PC-3 (cell line): ENCODE results near the gene MSRB2. TPM values are rescaled to one million over a fixed set of nuclear protein-coding genes. Genes with fewer than 3 reads are reported as not detected.

Experiments used
- ATAC-seq: fragments of 200-7000 bp; cut with Tn5 transposase; 2 replicates; pipeline ENCODE4 v1.9.1; 2020; ENCODE audit warnings: mild to moderate bottlenecking, moderate library complexity
- BruUV-seq: library from RNA; stranded (reverse); fragments of 400-500 nt; replicated peaks from 2 replicates; lab custom pipeline; 2021; lab: Mats Ljungman, UMichigan
- CTCF ChIA-PET: fragments of 300-600 bp; sonication (Branson Sonifier 250); formaldehyde crosslinking; loops from one replicate; lab custom pipeline; 2022; ENCODE audit warnings: antibody characterized with exemption; lab: Charles Lee
- POLR2A ChIA-PET: fragments of 300-600 bp; sonication (Branson Sonifier 250); formaldehyde crosslinking; loops from one replicate; lab custom pipeline; 2022; ENCODE audit warnings: antibody characterized with exemption; ENCODE audit not compliant: unreplicated experiment; lab: Charles Lee
- DNase-seq: peaks from one replicate; pipeline ENCODE4 v3.0.0-alpha.2; 2015
- H2AFZ ChIP-seq: fragments of 300-600 bp; sonication (generic); 2 replicates; pipeline ENCODE4 v1.6.0; 2016; ENCODE audit warnings: antibody characterized with exemption, low read length
- H3F3A ChIP-seq: fragments of 300-600 bp; sonication (generic); one replicate; pipeline ENCODE4 v1.6.0; 2017; ENCODE audit warnings: antibody characterized with exemption, low read length, control low read depth, mild to moderate bottlenecking; ENCODE audit not compliant: unreplicated experiment
- H3K27ac ChIP-seq: fragments of 300-600 bp; sonication (generic); 2 replicates; pipeline ENCODE4 v1.5.1; 2016; ENCODE audit warnings: mild to moderate bottlenecking, low read length
- H3K27me3 ChIP-seq: fragments of 300-600 bp; sonication (generic); 2 replicates; pipeline ENCODE4 v1.6.1; 2016; ENCODE audit warnings: low read length, mixed read lengths
- H3K36me3 ChIP-seq: fragments of 300-600 bp; sonication (generic); 2 replicates; pipeline ENCODE4 v1.6.1; 2016; ENCODE audit warnings: low read depth, mixed run types, low read length, mixed read lengths
- H3K4me1 ChIP-seq: fragments of 300-600 bp; sonication (generic); 2 replicates; pipeline ENCODE4 v1.5.1; 2016; ENCODE audit warnings: low read length; ENCODE audit not compliant: insufficient read depth
- H3K4me2 ChIP-seq: fragments of 300-600 bp; sonication (generic); 2 replicates; pipeline ENCODE4 v1.6.0; 2016; ENCODE audit warnings: low read length
- H3K4me3 ChIP-seq: fragments of 300-600 bp; sonication (generic); 2 replicates; pipeline ENCODE4 v1.5.1; 2016; ENCODE audit warnings: mild to moderate bottlenecking, low read length, mixed read lengths
- H3K79me2 ChIP-seq: fragments of 300-600 bp; sonication (generic); 2 replicates; pipeline ENCODE4 v1.6.1; 2017; ENCODE audit warnings: low read length, mixed read lengths
- H3K9ac ChIP-seq: fragments of 300-600 bp; sonication (generic); 2 replicates; pipeline ENCODE4 v1.6.0; 2016; ENCODE audit warnings: mild to moderate bottlenecking, low read length
- H3K9me2 ChIP-seq: fragments of 300-600 bp; sonication (generic); replicated peaks from 2 replicates; pipeline ENCODE4 v1.6.1; 2016; ENCODE audit warnings: mixed run types, low read length, mixed read lengths
- H3K9me3 ChIP-seq: fragments of 300-600 bp; sonication (generic); 2 replicates; pipeline ENCODE4 v1.6.1; 2016; ENCODE audit warnings: low read length, mixed read lengths
- H4K20me1 ChIP-seq: fragments of 300-600 bp; sonication (generic); 2 replicates; pipeline ENCODE4 v1.6.1; 2016; ENCODE audit warnings: low read length, mixed read lengths
- CTCF ChIP-seq: fragments of 300-600 bp; sonication (generic); conservative IDR thresholded peaks from 2 replicates; pipeline ENCODE4 v1.5.1; 2017; ENCODE audit warnings: antibody characterized with exemption, low read depth, mild to moderate bottlenecking, low read length
- EZH2 ChIP-seq: fragments of 300-600 bp; sonication (generic); IDR thresholded peaks from one replicate; pipeline ENCODE4 v1.6.1; 2017; ENCODE audit warnings: antibody characterized with exemption, mild to moderate bottlenecking, low read length; ENCODE audit not compliant: unreplicated experiment
- EZH2phosphoT487 ChIP-seq: fragments of 300-600 bp; sonication (generic); IDR thresholded peaks from 2 replicates; pipeline ENCODE4 v1.6.1; 2018; ENCODE audit warnings: mild to moderate bottlenecking, antibody characterized with exemption, low read length, borderline replicate concordance
- intact Hi-C: fragments of 100-400 bp; cut with micrococcal nuclease; formaldehyde crosslinking; loops from 2 replicates; pipeline ENCODE4 v1.9.0; 2023
- total RNA-seq: library from RNA; depleted of rRNA; stranded (reverse); fragments of >200 nt; gene quantifications from 2 replicates; pipeline ENCODE4 v1.2.3, GENCODE V29; 2014

MSRB2 gene
- total RNA-seq, 1 experiment from 2014 or later: 14.3 TPM

DNA sequence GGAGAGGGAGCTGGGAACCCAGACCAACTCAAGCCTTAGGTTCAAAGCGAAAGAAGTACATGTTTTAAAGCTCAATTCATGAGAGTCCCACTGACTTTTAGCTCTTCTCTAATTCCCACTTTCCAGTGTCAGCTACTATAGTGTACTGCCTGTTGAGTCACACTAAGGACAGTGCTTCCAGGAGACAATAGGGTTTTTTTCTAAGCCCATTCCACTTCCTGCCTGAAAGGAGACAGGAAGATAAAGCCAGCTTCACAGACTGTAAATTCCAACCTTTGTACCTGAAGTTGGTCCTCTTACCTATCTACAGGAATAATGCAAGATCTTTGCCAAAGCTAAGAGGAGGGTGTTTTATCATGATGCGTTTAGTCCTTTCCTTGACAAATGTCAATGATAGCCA lies 4.4 kb downstream of the MSRB2 start:
- Histone ChIP-seq H3K9ac (no peak overlapping the region), H3K27ac (no peak overlapping the region)

DNA sequence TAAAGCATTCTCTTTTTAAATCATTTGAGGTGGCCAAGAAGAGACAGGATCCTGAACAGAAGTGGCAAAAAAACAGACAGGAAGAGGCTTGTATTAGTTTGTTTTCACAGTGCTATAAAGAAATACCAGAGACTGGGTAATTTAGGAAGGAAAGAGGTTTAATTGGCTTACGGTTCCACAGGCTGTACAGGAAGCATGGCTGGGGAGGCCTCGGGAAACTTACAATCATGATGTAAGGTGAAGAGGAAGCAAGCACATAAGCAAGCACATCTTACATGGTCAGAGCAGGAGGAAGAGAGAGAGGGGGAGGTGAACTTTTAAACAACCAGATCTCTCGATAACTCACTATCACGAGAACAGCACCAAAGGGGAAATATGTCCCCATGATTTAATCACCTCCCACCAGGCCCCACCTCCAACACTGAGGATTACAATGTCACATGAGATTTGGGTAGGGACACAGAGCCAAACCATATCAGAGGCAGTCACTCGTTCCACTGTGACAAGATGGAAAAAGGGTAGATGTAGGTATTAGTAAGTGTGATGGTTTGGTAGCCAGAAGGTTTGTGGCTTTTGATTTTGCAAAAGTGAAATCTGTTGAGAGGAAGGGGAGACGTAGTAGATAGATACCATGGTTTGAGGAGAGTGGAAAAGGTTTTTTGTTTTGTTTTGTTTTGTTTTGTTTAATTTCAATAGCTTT lies 5.1 kb downstream of the MSRB2 start:
- Histone ChIP-seq H3K27ac (no peak overlapping the region), H3K36me3 (no peaks in the 10 kb centered on the region), H3K27me3 (no peaks in the 10 kb centered on the region), H3K9me2 (no peaks in the 10 kb centered on the region), H2AFZ (peak overlapping the region; percentile 30; the same call in 1 of the 2 replicates), H3K79me2 (peaks cover 16% of the 10 kb centered on the region), H3K9me3 (no peaks in the 10 kb centered on the region), H3F3A (no peaks in the 10 kb centered on the region), H3K4me2 (peak overlapping the region; percentile 45), H3K9ac (no peak overlapping the region), H4K20me1 (no peaks in the 10 kb centered on the region), H3K4me3 (no peak overlapping the region), H3K4me1 (peaks cover 17% of the 10 kb centered on the region)
- BruUV-seq: no TSS peak
- intact Hi-C loops: no loop called here
- ATAC-seq (no peak), DNase-seq (no peak)
- ChIA-PET POLR2A (no interaction called here), CTCF (no interaction called here)
- TF ChIP-seq EZH2 (no peak), CTCF (no peak), EZH2phosphoT487 (no peak)

More for the DNA sequence above, 4.4 kb downstream of the MSRB2 start:
- H2AFZ ChIP-seq: peak overlapping the region; percentile 30; the same call in 1 of the 2 replicates
- POLR2A ChIA-PET: interaction anchor here (0.6 kb wide), 1 partner anchor 334 kb away, joined by 3 read pairs; no protein-coding TSS in a partner anchor
- H3K9me2 ChIP-seq: no peaks in the 10 kb centered on the region
- CTCF ChIA-PET: no interaction called here
- H3F3A ChIP-seq: no peaks in the 10 kb centered on the region
- DNase-seq: peak; percentile 62
- intact Hi-C loops: no loop called here
- no peak for TF ChIP-seq EZH2
- no peak for TF ChIP-seq CTCF
- TF ChIP-seq EZH2phosphoT487: no peak
- H3K9me3 ChIP-seq: no peaks in the 10 kb centered on the region
- peaks cover 17% of the 10 kb centered on the region for H3K4me1 ChIP-seq
- H3K27me3 ChIP-seq: no peaks in the 10 kb centered on the region
- no TSS peak for BruUV-seq
- ATAC-seq: peak; percentile 46
- H3K4me3 ChIP-seq: no peak overlapping the region
- H4K20me1 ChIP-seq: no peaks in the 10 kb centered on the region
- H3K79me2 ChIP-seq: peaks cover 16% of the 10 kb centered on the region
- peak overlapping the region; percentile 45 for H3K4me2 ChIP-seq
- H3K36me3 ChIP-seq: no peaks in the 10 kb centered on the region

DNA sequence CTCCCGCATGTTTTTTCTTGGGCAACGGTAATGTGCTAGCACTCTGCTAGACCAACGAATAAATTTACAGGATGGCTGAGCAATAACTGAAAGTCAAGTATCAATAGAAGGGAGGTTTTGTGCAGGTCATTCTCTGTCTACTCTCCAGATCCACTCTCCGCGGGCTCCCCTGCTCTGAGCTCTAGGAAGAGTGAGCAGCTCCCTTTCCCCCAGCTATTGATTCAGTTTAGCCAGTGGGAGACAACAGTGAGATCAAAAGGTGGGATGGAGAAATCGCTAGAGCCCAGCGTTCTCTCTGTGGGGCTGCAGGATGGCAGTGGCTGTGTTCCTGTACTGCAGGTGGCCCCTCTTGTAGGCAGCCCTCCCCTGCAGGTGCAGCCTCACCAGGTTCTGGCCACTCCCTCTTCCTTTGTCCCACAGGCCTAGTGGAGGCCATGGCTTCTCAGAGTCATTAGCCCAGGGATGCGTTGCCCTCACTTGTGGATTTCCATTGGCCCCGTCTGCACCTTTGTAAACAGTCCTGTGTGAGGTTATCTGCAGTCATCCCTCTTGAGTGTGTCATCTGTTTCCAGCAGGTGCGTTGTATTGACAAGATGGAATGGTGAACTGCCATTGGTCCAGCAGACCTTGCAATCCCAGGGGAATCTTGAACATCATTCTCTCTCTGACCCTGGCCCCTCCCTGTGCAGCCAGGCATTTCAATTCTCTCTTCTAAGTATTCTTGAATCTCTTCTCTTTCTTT lies 11.1 kb downstream of the MSRB2 start:
- ChIA-PET POLR2A (no interaction called here), CTCF (no interaction called here)
- H3K4me3 ChIP-seq: no peak overlapping the region
- TF ChIP-seq EZH2 (no peak), CTCF (no peak), EZH2phosphoT487 (no peak)
- H3K4me2 ChIP-seq: no peak overlapping the region
- H3K9me2 ChIP-seq: no peaks in the 10 kb centered on the region
- H3K9ac ChIP-seq: no peak overlapping the region
- H3F3A ChIP-seq: no peaks in the 10 kb centered on the region
- H3K27ac ChIP-seq: no peak overlapping the region
- H3K9me3 ChIP-seq: no peaks in the 10 kb centered on the region
- no peak overlapping the region for H2AFZ ChIP-seq
- no peaks in the 10 kb centered on the region for H3K36me3 ChIP-seq
- no TSS peak for BruUV-seq
- no peaks in the 10 kb centered on the region for H4K20me1 ChIP-seq
- H3K79me2 ChIP-seq: no peaks in the 10 kb centered on the region
- no peaks in the 10 kb centered on the region for H3K4me1 ChIP-seq
- intact Hi-C loops: no loop called here
- no peak for DNase-seq
- no peak for ATAC-seq
- H3K27me3 ChIP-seq: no peaks in the 10 kb centered on the region
